Stimulated activated CD8-positive, alpha-beta memory T cell treated with anti-CD3 and anti-CD28 coated beads, Interleukin-4, amount 100 ng/mL, for 48 hours (primary cell): ENCODE results near the gene KRTAP12-3.

ENCODE experiments used
- DNase-seq: peaks from one replicate; pipeline ENCODE4 v3.0.0-alpha.2; 2020

KRTAP12-3 gene

GRCh38 chr21:44703731-44704635 lies 46.3 kb downstream of the KRTAP12-3 start:
- DNase-seq = peak; percentile 10

- DNase-seq = peak; percentile 14
Observed at GRCh38 chr21:44704636-44705001, 46.9 kb downstream of the KRTAP12-3 start.

GRCh38 chr21:44706026-44706705 lies 48.4 kb downstream of the KRTAP12-3 start:
- DNase-seq = no peak

GRCh38 chr21:44706706-44707581 lies 49.2 kb downstream of the KRTAP12-3 start:
- no peak for DNase-seq
